Chondrocyte (in vitro differentiated cells): Measurements from ENCODE around the gene TAF6. TPM values are rescaled to one million over a fixed set of nuclear protein-coding genes. Genes with fewer than 3 reads are reported as not detected.

Experiments
- DNase-seq: peaks from one replicate; pipeline ENCODE4 v3.0.0; 2021; ENCODE audit warnings: mixed read lengths, low spot score
- H3K27ac Mint-ChIP-seq: one replicate; pipeline ENCODE4 v1.8.0; 2021; ENCODE audit warnings: mild to moderate bottlenecking, moderate library complexity, mixed read lengths; ENCODE audit not compliant: unreplicated experiment
- H3K27me3 Mint-ChIP-seq: 2 replicates; pipeline ENCODE4 v1.8.0; 2021; ENCODE audit warnings: low read depth, mixed read lengths
- H3K36me3 Mint-ChIP-seq: 2 replicates; pipeline ENCODE4 v1.8.0; 2021; ENCODE audit warnings: low read depth, mixed read lengths
- H3K4me1 Mint-ChIP-seq: 2 replicates; pipeline ENCODE4 v1.8.0; 2021; ENCODE audit warnings: low read depth, mild to moderate bottlenecking, mixed read lengths
- H3K4me3 Mint-ChIP-seq: one replicate; pipeline ENCODE4 v1.8.0; 2021; ENCODE audit warnings: mild to moderate bottlenecking, moderate library complexity, mixed read lengths; ENCODE audit not compliant: unreplicated experiment
- H3K9me3 Mint-ChIP-seq: 2 replicates; pipeline ENCODE4 v1.8.0; 2021; ENCODE audit warnings: low read depth, mixed read lengths
- CTCF ChIP-seq: fragments of 200-600 bp; sonication (generic); IDR thresholded peaks from 2 replicates; pipeline ENCODE4 v1.5.0; 2021; ENCODE audit warnings: antibody characterized with exemption, mild to moderate bottlenecking, moderate library complexity
- total RNA-seq: library from RNA; stranded (reverse); gene quantifications from 3 replicates; pipeline ENCODE4 v1.2.1, GENCODE V29; 2021

Gene TAF6
- total RNA-seq, 1 donor from 2014 or later = 54.9 TPM

GRCh38 chr7:100128637-100128963, 9.4 kb upstream of the TAF6 start:
- Mint-ChIP-seq H3K27me3 (no peaks in the 10 kb centered on the region), H3K4me3 (peak overlapping the region; percentile 2), H3K4me1 (peaks cover 21% of the 10 kb centered on the region), H3K27ac (no peak overlapping the region), H3K9me3 (no peaks in the 10 kb centered on the region), H3K36me3 (no peaks in the 10 kb centered on the region)
- no peak for DNase-seq
- TF ChIP-seq CTCF = no peak

- TF ChIP-seq CTCF = no peak
- no peak for DNase-seq
- H3K27me3 Mint-ChIP-seq = no peaks in the 10 kb centered on the region
- H3K4me1 Mint-ChIP-seq = peaks cover 21% of the 10 kb centered on the region
- no peaks in the 10 kb centered on the region for H3K36me3 Mint-ChIP-seq
- H3K4me3 Mint-ChIP-seq = peak overlapping the region; percentile 99
- peak overlapping the region; percentile 82 for H3K27ac Mint-ChIP-seq
- no peaks in the 10 kb centered on the region for H3K9me3 Mint-ChIP-seq
These were observed 8.9 kb upstream of the TAF6 start for GRCh38 chr7:100127866-100128636.

- peak within 1 kb of the TSS; percentile 100 for H3K27ac Mint-ChIP-seq
- H3K36me3 Mint-ChIP-seq = peaks cover 2% of the 10 kb centered on the region
- no peak for DNase-seq
- no peak for TF ChIP-seq CTCF
- no peaks in the 10 kb centered on the region for H3K9me3 Mint-ChIP-seq
- peak within 1 kb of the TSS; percentile 99 for H3K4me3 Mint-ChIP-seq
- H3K27me3 Mint-ChIP-seq = no peaks in the 10 kb centered on the region
- H3K4me1 Mint-ChIP-seq = peaks cover 21% of the 10 kb centered on the region
These were observed 8.0 kb upstream of the TAF6 start, which contains the start of gene MBLAC1 for GRCh38 chr7:100126931-100127865. Gene MBLAC1 (plus strand): TSS chr7:100126967. CDS start chr7:100127396, 429 bp downstream.

GRCh38 chr7:100126239-100126930, 7.2 kb upstream of the TAF6 start:
- H3K36me3 Mint-ChIP-seq = peaks cover 2% of the 10 kb centered on the region
- no peak for DNase-seq

More at GRCh38 chr7:100126239-100126930, 7.2 kb upstream of the TAF6 start:
- Mint-ChIP-seq H3K4me3 (peak overlapping the region; percentile 99), H3K27ac (peak overlapping the region; percentile 100), H3K27me3 (no peaks in the 10 kb centered on the region), H3K9me3 (no peaks in the 10 kb centered on the region), H3K4me1 (peaks cover 23% of the 10 kb centered on the region)
- TF ChIP-seq CTCF = no peak
